ENCODE results near the gene ZNF500. TPM values are rescaled to one million over a fixed set of nuclear protein-coding genes. Genes with fewer than 3 reads are reported as not detected.

The ZNF500 gene
- total RNA-seq, 1 experiment from 2014 or later, result 23.6 TPM

DNA sequence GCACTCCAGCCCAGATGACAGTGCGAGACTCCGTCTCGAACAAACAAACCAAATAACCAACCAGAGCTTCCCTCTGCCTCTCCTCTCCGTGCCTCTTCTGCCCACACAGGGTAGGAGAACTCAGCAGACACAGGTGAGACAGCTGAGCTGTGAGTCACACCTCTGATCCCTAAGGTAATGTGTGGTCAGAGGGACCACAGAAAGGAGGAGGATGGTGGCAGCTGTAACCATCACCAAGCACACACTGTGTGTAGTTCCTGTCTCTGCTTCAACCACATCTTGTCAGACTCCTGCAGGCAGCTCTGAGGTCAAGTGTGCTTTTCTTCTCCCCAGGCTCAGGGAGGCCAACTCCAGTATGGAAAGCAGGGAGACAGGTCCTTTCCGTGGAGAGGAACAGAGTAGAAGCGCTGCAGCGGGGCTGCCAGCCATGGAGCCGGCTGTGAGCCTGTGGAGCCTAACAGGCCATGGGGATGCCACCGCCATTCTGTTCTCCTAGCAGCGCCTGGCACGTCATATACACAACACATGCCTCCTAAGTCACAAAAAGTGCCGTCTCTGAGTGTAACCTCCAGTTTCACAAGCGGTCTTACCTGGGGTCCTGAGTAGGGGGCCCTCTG, 66.5 kb downstream of the ZNF500 start:
- DNase-seq, result no peak

DNA sequence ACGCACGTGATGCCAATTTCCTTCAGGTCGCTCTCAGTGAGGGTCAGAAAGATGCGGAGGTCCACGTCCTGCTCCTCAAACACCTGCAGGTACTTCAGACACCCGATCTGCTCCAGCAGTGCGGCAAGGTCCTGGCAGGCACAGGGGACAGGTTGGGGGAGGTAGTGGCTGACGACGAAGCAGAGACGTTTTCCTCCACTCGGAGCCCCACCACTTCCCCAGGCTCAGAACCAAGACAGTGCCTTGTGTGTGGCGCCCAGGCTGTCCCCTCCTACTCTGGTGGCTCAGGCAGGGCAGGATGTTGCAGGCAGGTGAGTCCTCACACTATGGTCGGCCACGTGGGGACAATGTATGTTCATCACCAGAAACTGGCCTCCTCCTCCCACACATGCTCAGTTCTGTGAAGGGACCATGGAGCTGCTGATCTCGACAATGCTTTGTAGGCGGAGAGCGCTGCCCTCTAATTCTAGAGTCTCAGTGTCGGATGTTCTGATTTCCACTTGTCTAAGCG, 67.9 kb downstream of the ZNF500 start:
- H3K27me3 Mint-ChIP-seq (ENCODE audit: unreplicated experiment), result no peaks in the 10 kb centered on the region
- intact Hi-C loops (cut with micrococcal nuclease; ENCODE audit: unreplicated experiment), result no loop called here
- no peaks in the 10 kb centered on the region for H3K9me3 Mint-ChIP-seq (ENCODE audit: low read depth, unreplicated experiment)
- peaks cover 69% of the 10 kb centered on the region for H3K36me3 Mint-ChIP-seq (ENCODE audit: insufficient read depth, unreplicated experiment)
- TF ChIP-seq, protein P1, sequence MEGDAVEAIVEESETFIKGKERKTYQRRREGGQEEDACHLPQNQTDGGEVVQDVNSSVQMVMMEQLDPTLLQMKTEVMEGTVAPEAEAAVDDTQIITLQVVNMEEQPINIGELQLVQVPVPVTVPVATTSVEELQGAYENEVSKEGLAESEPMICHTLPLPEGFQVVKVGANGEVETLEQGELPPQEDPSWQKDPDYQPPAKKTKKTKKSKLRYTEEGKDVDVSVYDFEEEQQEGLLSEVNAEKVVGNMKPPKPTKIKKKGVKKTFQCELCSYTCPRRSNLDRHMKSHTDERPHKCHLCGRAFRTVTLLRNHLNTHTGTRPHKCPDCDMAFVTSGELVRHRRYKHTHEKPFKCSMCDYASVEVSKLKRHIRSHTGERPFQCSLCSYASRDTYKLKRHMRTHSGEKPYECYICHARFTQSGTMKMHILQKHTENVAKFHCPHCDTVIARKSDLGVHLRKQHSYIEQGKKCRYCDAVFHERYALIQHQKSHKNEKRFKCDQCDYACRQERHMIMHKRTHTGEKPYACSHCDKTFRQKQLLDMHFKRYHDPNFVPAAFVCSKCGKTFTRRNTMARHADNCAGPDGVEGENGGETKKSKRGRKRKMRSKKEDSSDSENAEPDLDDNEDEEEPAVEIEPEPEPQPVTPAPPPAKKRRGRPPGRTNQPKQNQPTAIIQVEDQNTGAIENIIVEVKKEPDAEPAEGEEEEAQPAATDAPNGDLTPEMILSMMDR (IDR thresholded peaks at IDR 0.05; ENCODE audit: unreplicated experiment), result no peak
- H3K4me1 Mint-ChIP-seq (ENCODE audit: low read depth, unreplicated experiment), result peaks cover 13% of the 10 kb centered on the region
- CTCF ChIA-PET, result interaction anchor here (0.6 kb wide), 2 partner anchors 235 to 324 kb away, joined by 5 read pairs; no protein-coding TSS in a partner anchor
- no peak overlapping the region for H3K4me3 Mint-ChIP-seq (ENCODE audit: low read depth, unreplicated experiment)
- peak overlapping the region; percentile 39 for H3K27ac Mint-ChIP-seq (ENCODE audit: unreplicated experiment)
- BruUV-seq (replicated peaks), result no TSS peak
- DNase-seq, result no peak

More for the DNA sequence above, 66.5 kb downstream of the ZNF500 start:
- BruUV-seq (replicated peaks), result no TSS peak
- no peak overlapping the region for H3K27ac Mint-ChIP-seq (ENCODE audit: unreplicated experiment)
- no peak overlapping the region for H3K4me3 Mint-ChIP-seq (ENCODE audit: low read depth, unreplicated experiment)
- H3K9me3 Mint-ChIP-seq (ENCODE audit: low read depth, unreplicated experiment), result no peaks in the 10 kb centered on the region
- TF ChIP-seq, protein P1 (IDR thresholded peaks at IDR 0.05; ENCODE audit: unreplicated experiment), result no peak
- no peaks in the 10 kb centered on the region for H3K27me3 Mint-ChIP-seq (ENCODE audit: unreplicated experiment)
- CTCF ChIA-PET, result no interaction called here
- intact Hi-C loops (cut with micrococcal nuclease; ENCODE audit: unreplicated experiment), result no loop called here
- peaks cover 55% of the 10 kb centered on the region for H3K36me3 Mint-ChIP-seq (ENCODE audit: insufficient read depth, unreplicated experiment)
- peaks cover 13% of the 10 kb centered on the region for H3K4me1 Mint-ChIP-seq (ENCODE audit: low read depth, unreplicated experiment)

DNA sequence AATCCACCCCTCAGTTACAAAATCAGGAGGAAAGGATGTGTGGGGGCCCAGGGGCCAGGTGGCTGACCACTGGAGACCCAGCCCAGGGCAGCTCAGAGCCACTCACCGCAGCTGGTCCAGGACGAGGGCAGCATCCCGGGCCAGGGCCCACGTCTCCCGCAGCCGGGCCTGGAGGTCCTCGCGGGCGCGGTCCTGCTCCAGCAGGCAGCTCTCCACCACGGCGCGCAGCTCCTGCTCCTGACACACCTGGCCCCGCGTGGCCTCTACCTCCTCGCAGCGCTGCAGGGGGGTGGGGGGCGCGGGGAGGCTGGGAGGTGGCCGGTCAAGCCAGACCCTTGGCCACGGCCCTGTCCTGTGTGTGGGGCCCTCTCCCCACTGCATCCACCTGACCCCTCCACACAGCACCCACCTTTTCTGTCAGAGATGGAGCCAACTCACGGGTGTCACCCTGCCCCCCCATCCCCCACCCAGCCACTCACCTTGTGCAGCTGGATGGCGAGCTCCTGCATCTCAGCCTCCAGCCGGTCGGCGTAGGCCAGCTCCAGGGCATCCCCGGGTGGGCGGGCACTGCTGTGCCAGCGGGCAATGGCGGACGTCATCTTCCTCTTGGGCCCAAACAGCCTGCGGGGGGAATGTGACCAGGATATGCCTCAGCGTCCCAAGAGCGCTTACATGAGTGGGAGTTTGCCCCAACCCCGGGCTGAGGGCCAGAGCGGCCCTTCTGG, 68.5 kb downstream of the ZNF500 start:
- no TSS peak for BruUV-seq (replicated peaks)

More for the DNA sequence above, 68.5 kb downstream of the ZNF500 start:
- DNase-seq, result no peak
- TF ChIP-seq, protein P1 (IDR thresholded peaks at IDR 0.05; ENCODE audit: unreplicated experiment), result no peak
- Mint-ChIP-seq H3K4me1 (ENCODE audit: low read depth, unreplicated experiment) (peaks cover 13% of the 10 kb centered on the region), H3K9me3 (ENCODE audit: low read depth, unreplicated experiment) (no peaks in the 10 kb centered on the region), H3K4me3 (ENCODE audit: low read depth, unreplicated experiment) (no peak overlapping the region), H3K27me3 (ENCODE audit: unreplicated experiment) (no peaks in the 10 kb centered on the region), H3K27ac (ENCODE audit: unreplicated experiment) (no peak overlapping the region), H3K36me3 (ENCODE audit: insufficient read depth, unreplicated experiment) (peaks cover 75% of the 10 kb centered on the region)
- intact Hi-C loops (cut with micrococcal nuclease; ENCODE audit: unreplicated experiment), result no loop called here
- CTCF ChIA-PET, result interaction anchor here (0.6 kb wide), 2 partner anchors 235 to 325 kb away, joined by 5 read pairs; no protein-coding TSS in a partner anchor

Other genes with a start within 250 kb of the ZNF500 start
- 6.2 and 7.9 TPM in 2 replicates for gene CDIP1, start 228.4 kb downstream of the ZNF500 start, total RNA-seq (2022)
- gene C16orf96, start 210.8 kb downstream of the ZNF500 start, total RNA-seq (2022), result not detected in 2 replicates
- 54.4 and 55.6 TPM in 2 replicates for gene UBALD1, start 152.3 kb downstream of the ZNF500 start, total RNA-seq (2022)
- 105 and 114 TPM in 2 replicates for gene MGRN1, start 142.3 kb downstream of the ZNF500 start, total RNA-seq (2022)
- 30.6 and 32.6 TPM in 2 replicates for gene NUDT16L1, start 73.6 kb downstream of the ZNF500 start, total RNA-seq (2022)
- gene ANKS3, start 32.9 kb downstream of the ZNF500 start, total RNA-seq (2022), result 44.7 and 46.9 TPM in 2 replicates
- gene DNAAF8, start 32.6 kb downstream of the ZNF500 start, total RNA-seq (2022), result 0.27 and 1.8 TPM in 2 replicates
- gene SEPTIN12, start 21.2 kb upstream of the ZNF500 start, total RNA-seq (2022), result not detected in 2 replicates
- 208 and 235 TPM in 2 replicates for gene SMIM22, start 28.2 kb upstream of the ZNF500 start, total RNA-seq (2022)
- 17.9 and 20.8 TPM in 2 replicates for gene ROGDI, start 35.5 kb upstream of the ZNF500 start, total RNA-seq (2022)
- gene GLYR1, start 80.1 kb upstream of the ZNF500 start, total RNA-seq (2022), result 158 and 159 TPM in 2 replicates
- gene UBN1, start 80.3 kb upstream of the ZNF500 start, total RNA-seq (2022), result 50.5 and 55.4 TPM in 2 replicates
- 75.0 and 104 TPM in 2 replicates for gene PPL, start 170.0 kb upstream of the ZNF500 start, total RNA-seq (2022)
- gene SEC14L5, start 191.2 kb upstream of the ZNF500 start, total RNA-seq (2022), result 0.52 and 0.54 TPM in 2 replicates